CD4-positive, alpha-beta T cell treated with Interleukin-2 at 100 ng/mL for 4 hours (primary cell): Measurements from ENCODE around the gene HOXD9.

Experiments used
- DNase-seq: peaks from one replicate; pipeline ENCODE4 v3.0.0-alpha.2; 2020; ENCODE audit warnings: low spot score

HOXD9 gene

DNA sequence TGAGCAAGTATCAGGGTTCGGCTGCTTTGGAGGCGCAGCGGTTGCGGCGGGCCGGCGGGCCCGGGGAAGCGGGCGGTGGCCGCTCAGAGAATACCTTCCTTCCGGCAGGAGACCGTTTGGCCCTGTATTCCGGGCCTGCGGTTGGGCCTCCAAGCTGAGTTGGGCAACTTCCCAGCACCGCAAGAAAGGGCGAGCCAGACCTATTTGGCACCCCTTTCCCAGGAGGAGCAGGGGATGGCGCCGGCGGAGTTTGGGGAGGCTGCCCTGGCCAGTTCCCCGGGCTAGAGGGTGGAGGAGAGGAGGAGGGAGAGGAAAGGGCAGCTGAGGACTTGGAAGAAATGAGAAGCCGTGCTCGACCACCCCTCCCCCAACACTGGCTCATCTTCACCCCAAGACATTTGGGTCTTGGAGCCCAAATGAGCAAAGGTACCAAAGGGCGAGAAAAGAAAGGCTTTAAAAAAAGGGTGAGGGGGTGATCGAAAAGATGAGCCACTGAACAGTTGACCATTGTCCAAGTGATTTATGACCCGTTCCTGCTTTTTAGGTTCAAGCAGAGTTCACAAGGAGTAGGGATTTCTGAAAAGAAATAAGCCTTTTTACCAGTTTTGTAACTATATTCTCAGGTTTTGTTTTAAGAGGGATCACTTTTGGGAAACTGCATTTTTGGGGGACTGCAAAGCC is 43.0 kb downstream of the HOXD9 start:
- no peak for DNase-seq

DNA sequence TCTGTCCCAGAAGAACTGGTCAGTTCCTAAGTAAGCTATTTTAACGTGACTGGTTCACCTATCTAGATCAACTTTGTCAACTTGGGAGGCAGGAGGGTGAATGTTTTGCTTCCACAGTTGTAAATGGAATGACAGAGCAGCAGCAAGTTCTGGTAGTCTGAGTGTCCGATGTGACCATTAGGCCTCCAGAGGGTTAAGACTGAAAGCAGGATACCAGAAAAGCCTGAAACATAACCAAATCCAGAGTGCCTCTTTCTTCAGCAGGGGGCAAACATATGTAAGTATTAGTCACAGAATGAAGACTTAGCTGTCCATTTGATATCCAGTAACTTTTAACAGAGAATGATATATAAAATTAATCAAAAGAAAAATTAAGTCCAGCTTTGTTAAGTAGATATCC is 43.8 kb downstream of the HOXD9 start:
- no peak for DNase-seq

DNA sequence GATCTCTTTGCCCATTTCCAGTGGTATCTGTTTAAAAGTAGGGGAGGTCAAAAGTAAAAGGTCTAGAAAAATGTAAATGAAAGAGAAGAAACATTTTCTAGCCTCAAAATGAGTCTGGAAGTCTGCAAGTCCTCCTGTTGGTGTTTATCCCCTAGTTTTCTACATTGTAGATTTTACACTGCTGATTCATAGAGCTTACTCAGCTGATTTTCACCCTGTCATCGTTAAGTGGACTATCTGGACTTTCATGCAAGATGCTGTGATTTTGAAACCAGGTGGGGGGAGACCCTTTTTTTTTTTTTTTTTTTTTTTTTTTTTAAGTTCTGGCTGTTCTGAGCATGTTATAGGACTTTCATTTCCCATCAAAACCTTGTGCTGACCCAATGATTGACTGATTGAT is 44.9 kb downstream of the HOXD9 start:
- no peak for DNase-seq

DNA sequence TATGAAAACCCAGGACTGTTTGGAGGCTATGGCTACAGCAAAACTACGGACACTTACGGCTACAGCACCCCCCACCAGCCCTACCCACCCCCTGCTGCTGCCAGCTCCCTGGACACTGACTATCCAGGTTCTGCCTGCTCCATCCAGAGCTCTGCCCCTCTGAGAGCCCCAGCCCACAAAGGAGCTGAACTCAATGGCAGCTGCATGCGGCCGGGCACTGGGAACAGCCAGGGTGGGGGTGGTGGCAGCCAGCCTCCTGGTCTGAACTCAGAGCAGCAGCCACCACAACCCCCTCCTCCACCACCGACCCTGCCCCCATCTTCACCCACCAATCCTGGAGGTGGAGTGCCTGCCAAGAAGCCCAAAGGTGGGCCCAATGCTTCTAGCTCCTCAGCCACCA is 46.7 kb downstream of the HOXD9 start:
- no peak for DNase-seq

DNA sequence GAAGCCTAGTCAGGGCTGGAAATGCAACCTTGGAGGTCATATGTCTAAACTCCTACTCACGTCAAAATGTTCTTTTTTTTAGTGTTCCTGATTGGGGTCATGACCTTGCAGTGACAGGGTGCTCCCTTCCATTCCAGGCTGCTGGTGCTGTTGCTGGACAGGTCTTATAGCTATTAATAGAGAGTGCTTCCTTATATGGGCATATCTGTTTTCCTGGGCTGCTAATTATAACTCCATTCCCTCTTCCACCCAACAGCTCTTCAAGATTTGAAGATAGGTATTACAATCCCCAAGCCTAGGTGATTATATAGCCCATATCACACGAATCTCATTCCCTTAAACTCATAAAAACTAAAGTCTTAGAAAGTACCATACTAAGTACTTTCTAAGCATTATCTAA is 47.2 kb downstream of the HOXD9 start:
- DNase-seq, result no peak

DNA sequence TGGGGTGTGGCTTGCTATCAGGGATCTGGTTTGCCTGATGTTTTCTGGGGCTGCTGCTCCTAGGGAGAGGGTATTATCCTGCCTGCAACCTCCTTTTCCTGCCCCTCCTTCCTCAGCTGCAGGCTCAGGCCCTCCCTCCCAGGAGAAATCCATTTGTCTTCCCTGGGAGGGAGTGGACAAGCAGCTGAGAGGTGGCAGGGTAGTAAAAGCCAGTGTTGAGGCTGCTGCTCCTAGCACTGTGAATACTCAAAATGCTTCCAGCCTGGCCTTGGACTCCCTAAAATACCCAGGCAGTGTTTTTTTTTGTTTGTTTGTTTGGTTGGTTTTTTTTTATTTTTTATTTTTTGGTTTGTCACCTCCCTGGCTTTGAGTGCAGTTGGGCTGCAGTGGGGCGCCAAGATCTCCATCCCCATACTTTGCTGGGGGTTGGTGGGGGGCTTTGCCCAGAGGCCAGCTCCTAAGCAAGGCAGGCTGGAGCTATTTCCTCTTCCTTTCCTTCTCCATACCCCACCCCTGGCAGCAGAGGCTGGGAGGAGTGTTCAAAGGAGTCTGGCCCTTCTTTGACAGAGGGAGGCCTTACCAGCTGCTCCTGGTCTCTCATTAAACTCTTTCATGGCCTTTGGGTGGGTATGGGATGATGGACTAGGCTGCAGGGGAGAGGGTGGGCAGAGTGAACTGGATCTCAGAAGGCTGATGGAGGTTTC is 48.2 kb downstream of the HOXD9 start:
- no peak for DNase-seq

DNA sequence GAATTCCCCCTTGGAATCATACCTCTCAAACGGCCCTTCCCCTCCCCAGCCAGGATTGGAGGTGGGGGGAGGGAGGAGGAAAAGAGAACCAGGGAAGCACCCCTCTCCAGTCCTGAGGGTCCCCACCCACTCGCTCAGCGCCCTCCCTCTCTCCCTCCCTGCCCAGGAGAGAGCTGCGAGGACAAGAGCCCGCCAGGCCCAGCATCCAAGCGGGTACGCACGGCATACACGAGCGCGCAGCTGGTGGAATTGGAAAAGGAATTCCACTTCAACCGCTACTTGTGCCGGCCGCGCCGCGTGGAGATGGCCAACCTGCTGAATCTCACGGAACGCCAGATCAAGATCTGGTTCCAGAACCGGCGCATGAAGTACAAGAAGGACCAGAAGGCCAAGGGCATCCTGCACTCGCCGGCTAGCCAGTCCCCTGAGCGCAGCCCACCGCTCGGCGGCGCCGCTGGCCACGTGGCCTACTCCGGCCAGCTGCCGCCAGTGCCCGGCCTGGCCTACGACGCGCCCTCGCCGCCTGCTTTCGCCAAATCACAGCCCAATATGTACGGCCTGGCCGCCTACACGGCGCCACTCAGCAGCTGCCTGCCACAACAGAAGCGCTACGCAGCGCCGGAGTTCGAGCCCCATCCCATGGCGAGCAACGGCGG is 49.0 kb downstream of the HOXD9 start:
- DNase-seq, result no peak

DNA sequence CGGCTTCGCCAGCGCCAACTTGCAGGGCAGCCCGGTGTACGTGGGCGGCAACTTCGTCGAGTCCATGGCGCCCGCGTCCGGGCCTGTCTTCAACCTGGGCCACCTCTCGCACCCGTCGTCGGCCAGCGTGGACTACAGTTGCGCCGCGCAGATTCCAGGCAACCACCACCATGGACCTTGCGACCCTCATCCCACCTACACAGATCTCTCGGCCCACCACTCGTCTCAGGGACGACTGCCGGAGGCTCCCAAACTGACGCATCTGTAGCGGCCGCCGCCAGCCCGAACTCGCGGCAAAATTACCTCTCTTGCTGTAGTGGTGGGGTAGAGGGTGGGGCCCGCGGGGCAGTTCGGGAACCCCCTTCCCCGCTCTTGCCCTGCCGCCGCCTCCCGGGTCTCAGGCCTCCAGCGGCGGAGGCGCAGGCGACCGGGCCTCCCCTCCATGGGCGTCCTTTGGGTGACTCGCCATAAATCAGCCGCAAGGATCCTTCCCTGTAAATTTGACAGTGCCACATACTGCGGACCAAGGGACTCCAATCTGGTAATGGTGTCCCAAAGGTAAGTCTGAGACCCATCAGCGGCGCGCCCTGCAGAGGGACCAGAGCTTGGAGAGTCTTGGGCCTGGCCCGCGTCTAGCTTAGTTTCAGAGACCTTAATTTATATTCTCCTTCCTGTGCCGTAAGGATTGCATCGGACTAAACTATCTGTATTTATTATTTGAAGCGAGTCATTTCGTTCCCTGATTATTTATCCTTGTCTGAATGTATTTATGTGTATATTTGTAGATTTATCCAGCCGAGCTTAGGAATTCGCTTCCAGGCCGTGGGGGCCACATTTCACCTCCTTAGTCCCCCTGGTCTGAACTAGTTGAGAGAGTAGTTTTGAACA is 49.7 kb downstream of the HOXD9 start:
- DNase-seq, result no peak

DNA sequence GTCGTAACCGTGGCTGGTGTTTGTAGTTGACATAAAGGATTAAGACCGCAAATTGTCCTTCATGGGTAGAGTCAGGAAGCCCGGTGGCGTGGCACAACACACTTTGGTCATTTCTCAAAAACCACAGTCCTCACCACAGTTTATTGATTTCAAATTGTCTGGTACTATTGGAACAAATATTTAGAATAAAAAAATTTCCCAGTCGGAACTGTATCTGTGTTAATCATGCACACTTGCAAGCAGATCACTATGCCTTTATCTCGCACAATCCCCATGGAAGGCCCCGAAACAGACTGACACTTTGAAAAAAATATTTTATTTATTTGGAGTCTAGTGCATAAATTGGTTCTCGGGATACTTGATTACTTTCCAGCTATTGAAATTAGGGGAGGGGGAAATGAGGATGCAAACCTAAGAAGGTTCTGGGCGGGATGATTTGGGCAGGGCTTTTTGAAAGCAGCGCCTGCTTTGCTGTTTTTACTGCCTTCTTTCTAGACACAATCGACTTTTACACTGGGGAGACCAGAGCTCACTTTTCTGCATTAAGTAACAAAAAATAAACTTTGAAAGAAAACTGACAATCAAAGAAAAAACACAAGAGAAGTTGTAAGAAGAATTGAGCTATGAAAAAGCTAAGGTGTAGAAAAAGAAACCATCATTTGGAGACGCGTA is 50.5 kb downstream of the HOXD9 start:
- no peak for DNase-seq

DNA sequence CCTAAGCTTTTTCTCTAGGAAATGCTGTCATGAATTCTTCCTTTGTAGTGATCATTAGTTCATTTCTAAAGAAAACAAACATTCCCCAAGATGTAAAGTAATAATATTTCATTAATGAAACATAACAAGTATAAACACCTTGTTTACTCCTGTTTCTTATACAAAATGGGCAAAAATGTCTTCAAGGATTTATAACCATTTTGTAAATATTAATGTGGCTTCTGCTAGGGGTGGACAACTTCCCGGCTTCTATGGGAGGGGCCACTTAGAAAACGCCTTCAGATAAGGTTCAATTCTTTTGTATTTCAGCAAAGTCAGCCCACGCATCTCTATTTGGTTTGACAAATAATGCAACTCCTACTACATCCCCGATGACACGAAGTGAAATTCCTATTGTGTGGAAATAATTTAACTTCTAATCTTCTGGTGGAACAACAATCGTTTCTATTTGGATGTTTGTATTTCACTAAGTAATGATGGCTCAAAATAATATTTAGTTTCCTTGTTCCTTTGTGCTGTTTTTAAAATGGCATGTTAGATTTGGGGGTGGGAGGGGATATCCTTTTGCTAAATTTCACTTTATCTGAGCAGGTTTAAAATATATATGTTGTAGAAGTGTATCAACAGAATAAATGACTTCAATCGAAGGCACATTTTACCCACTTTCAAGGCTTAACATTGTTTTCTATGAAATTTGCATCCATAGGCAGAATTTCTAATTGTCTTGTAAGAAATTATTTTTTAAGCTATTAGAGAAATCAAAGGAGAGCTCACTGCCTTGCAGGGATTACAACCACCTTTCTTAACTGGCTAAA is 51.3 kb downstream of the HOXD9 start:
- DNase-seq, result no peak

DNA sequence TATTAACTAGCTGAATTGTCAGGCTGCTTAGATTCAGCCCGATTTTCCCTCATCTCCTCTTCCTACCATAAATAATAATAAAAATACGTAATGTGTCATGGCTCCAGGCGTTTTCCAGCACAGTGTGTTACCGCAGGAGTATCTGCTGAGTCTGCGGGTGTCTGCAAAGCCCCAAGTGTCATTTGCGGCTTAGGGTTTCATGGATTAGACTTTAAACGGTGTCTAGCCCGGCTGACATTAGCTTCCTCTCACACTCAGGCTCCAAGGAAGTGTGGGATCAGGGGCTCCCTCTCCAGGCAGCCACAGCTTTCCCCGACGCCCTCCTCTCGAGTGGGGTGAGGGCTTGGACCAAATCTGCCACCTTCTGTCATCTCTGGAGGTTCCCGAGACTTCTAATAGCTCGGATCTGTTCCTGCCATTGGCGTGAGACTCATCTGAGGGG is 51.9 kb downstream of the HOXD9 start:
- DNase-seq, result no peak
